CD4-positive, alpha-beta T cell treated with Interleukin-15 for 1 hour (primary cell): ENCODE data around the gene HEYL.
A peak's percentile ranks its signal among the peaks of the same experiment; 100 is the strongest.
"Not testable (repeated sequence)": the region's sequence is repeated elsewhere in the genome, so short reads cannot be mapped to it uniquely, and the experiment has no call there.

Source experiments
- DNase-seq: peaks from one replicate; pipeline ENCODE4 v3.0.0-alpha.2; 2020

Gene HEYL

DNA sequence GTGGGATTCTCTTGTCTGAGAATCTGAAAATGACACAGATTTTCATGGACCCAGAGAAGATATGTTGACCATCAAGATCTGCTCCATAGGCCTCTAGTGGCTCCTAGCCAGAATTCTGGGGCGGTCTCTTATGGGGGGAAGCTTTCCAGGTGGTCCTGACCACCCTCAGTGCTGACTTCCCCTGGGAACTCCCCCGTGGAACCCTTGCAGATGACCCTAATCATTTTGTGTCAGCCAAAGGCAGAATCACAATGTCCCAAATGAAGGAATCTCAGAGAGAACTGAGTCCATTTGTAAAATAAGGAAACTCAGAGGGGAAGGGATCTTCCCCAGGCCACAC lies 3.6 kb downstream of the HEYL start:
- DNase-seq: no peak

DNA sequence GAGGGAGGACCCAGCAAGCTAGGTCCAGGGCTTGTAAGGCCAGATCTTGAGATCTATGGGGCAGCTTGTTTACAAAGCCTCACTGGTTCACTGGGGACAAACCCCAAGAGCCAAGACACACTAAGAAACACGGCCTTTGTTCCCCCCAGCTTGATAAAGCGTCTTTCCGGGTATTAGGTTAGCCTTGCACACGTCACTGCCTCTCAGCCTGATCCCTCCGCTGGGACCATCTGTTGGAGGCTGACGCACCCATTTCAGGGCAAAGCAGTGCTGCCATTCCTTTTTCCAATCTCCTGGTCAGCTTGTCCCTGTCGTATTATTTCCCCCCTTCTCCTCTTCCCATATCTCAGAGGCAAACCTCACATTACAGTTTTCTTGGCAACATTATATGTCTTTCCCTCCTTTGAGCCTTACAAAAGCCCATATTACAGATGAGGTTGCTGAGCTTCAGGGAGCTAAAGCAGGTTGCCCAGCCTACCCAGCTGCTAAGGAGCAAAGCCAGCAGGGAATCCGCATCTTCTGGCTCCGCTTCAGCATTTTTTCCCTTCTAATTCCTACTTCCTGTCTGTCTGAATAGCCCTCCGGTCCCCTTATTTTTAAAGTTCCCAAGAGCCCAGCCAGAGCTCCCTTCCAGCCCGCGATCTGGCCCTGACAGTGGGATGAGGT lies 4.1 kb downstream of the HEYL start:
- DNase-seq: no peak

DNA sequence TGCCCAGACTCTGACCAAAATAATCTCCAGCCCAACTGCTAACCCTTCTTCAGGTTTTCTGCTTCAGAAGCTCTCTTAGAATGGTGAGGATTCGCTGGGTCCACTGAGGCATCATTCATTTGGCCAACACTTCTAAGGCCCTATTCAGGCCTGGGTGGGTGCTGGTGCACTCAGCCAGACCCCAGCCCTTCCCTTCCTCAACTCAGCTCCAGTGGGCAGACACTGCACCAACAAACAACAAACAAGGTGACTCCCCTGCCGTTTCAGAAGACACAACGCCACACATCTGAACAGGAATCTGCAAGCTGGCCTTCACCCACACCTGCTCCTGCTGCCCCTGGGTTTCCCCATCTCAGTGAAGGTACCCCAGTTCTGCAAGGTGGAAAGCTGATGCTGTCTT lies 6.0 kb downstream of the HEYL start:
- no peak for DNase-seq

DNA sequence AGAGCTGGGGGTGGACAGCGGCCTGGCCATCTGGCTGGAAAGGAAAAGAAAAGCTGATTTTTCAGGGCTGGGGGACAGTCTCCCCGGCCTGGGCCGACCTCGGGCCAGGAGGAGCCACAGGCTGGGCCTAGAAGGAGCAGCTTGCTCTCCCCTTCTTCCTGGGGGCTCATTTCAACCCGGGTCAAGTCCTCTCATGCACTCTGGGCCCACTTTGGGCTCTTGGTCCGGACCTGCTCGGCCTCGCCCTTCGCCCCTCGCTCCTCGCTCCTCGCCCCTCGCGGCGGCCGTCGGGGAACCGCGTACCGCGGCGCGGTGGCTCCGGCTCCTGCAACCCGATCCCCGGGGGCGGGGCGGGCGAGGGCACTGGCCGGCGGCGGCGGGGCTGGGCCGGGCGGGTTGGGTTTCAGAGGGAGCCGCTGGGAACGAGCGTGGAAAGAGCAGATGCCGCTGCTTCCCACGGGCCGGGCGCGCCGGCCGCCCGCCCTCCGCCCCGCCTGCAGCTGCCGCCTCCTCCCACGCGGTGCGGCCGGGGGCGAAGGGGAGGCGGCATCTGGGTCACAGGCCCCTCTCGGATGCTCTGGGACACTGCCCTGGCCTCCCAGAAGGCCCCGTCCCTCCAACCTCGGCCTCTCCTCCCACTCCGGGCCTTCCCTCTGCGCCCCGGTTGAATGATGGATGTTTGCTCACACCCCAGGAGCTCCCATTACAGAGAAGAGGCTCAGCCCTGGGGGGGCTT lies 6.6 kb downstream of the HEYL start:
- DNase-seq: no peak

DNA sequence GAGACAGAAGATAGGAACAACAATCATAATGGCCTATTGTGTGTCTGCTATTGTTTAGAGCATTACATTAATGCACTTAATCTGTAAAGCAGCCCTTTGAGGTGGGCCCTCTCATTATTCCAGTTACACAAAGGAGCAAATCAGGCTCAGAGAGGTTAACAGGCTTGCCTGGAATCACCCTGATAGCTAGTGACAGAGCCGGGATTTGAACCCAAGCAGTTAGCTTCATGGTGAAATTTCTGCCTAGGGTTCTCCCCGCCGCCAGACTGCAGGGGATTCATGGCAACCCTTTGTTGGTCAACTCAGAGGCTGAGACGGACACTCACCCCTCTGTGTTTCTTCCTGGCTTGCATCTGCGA lies 7.1 kb downstream of the HEYL start:
- DNase-seq: no peak

DNA sequence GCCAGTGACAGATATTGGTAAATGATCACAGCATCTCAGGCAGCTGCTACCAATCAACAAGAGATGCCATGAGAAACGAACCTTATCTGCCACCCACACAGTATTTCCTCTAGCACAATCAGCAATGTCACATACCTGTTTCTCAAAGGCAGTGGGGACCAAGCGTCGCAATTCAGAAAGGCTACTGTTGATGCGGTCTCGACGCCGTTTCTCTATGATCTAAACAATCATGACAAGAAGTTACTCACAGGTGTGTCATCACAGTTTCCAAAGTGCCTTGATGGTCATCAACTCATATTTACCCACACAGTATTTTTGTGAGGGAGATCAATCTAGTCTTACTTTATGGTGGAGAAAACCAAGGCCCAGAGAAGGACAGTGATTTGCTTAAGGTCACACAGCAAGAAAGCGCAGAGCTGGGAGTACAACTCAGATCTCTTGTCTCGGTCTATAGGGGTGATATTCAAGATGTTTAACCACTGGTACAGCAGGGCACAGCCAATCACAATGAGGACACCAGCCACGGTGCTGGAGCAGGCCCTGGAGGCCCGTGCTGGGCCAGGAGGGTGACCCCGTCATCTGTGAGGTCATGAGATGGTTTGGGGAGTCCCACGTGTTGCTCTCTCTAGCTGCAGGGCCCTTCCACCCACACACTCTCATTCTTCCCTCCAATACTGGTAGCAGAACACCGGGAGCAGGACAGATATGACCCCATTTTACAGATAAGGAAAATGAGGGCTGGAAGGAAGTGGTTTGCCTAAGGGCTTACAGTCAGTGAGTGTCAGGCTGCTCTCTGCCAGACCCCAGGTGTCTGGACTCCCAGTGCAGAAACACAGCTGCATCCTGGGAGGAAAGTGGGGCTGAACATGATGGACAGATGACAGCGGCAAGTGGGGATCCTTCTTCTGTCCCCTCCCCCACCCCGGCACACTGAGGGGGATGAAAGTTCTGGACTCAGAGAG lies 7.8 kb downstream of the HEYL start:
- DNase-seq: no peak

DNA sequence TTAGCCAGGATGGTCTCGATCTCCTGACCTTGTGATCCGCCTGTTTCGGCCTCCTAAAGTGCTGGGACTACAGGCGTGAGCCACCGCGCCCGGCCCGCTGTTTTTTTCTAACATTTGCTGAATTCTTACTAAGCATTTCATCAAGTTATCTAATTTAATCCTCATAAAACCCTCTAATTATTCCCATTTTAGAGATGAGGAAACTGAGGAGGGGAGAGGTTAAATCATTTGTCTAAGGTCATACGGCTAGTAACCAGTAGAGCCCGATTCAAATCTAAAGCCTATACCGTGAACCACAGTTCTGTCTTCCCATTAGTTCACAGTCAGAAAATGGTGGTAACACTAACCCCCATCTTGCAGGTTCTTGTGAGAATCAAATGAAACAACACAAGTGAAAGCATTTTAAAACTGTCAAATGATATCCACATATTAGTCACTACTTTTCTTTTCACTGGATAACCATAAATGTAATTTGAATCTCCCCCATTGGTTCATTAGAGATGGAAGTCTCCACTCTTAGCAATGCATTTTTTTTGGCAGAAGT lies 10.6 kb downstream of the HEYL start:
- DNase-seq: no peak

DNA sequence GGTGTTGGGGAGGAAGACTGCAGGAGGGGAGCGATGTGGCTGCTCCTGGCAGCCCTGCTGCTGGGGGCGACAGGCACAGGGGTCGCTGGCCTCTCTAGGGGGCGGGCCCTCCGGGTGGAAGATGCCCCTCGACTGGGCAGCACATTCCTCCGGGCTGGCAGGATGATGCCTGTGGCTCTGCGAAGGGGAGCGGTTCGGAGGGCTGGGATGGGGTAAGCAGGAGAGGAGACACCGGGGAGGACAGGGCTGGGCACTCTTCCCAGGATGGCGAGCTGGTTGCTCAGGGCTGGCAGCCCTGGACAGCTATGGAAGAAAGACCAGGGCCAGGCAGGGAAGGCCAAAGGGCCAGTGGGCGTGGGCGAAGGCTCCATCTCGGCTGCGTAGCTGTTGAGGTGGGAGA lies 12.8 kb downstream of the HEYL start:
- no peak for DNase-seq

DNA sequence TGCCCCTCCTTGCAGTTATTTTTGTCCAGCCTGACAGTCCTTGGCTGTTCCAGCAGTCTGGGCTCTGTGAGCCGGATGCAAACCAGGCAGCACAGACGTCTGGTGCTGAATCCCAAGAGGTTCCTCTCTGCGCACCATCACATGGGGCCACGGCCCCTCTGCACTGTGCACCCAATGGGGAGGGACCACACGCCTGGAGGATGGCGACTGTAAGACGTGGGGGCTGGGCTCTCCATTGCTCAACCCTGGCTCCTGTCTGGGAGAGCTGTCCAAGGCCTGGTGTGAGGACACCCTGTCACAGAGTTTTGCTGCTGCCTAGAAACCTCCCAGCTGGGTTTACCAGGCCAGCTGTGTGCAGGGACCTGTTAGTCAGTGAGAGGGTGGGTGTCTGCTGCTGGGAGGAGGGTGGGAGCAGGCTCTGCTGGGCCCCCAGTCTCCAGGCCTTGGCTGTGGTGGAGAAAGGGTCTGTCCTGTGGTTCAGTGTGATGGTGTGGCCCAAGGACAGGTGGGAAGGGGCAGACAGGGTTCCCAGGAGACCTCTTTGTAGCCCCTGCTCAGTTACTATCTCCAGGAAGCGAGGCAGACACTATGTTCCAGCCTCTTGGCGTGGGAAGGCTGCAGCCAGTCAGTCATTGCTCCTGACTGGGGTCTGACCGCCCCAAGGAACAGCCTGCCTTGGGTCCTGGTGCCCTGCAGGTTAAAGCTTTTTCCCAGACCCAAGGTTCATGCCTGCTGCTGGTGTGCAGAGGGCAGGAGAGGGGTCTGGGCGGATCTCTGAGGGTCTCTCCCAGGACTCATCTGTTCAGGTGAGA lies 13.8 kb downstream of the HEYL start:
- DNase-seq: no peak

DNA sequence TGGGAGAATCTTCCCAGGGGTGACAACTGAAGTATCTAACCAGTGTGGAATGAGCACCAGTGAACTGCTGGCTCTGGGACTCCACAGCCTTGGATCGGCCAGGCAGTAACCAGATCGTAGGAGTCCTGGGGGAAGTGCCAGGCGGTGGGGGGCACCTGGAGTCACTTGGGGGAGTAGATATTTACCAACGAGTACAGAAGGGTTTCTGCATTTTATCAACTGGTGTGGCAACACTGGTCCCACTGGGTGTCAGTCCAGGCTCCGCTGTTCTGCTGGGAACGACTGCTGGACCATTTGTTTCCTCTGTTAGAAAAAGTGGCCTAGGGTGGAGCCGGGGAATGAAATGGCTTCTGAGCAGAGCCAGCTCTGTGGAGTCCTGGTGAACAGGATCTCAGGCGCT lies 14.4 kb downstream of the HEYL start:
- DNase-seq: no peak

DNA sequence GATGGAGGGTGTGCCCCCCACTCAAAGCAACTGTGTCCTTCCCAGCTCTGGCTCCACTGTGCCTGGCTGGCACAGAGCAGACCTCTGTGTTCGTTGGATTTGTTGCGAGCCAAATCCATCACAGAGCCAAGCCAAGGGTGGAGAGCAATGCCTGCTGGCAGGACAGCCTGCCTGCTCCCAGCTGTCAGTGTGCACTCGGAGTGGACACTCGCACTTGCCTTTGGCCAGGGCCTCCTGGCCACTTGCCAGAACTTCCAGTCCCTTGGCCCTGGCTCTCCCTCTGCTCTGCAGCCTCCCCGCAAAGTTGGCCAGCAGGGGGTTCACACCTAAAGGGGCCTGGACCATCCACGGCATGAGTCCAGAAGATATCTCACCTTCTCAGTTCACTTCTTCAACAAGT lies 16.4 kb downstream of the HEYL start:
- DNase-seq: no peak

DNA sequence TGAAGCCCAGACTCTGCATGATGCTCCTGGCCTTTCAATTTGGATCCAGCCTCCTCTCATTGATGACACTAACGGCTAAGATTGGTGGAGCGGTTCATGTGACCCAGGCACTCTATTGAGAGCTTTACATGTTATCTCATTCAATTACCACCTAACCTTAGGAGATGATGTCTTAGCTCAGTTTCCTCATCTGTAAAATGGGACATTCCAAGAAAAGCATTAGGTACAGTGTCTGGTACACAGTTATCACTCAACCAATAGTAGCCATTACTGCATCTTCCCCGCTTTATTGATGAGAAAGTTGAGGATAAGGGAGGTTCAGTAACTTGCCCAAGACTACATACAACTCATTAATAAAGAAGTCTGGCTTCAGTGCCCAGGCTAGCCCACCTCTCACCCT lies 17.0 kb downstream of the HEYL start:
- DNase-seq: no peak

DNA sequence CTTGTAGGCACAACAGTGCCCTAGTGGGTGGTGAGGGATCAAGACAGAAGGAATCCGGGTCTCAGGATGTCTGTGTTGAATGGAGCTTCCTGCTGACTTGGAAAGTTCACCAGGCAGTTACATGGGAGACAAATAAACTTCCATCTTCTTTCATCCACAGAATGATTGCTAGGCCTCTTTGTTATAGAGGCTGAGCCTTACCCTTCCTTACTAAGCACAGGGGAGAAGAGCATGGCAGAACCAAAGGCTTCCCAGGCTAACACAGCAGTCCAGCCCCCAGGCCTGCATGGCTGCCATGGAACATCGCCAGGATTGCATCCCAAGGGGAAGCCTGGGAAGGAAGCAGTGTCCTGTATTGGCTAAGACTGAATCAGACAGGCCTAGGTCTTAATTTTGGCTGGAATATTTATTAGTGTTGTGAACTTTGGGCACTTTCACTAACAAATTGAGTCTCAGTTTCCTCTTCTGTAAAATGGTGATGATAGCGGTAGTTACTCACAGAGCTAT lies 18.7 kb downstream of the HEYL start:
- DNase-seq: no peak

DNA sequence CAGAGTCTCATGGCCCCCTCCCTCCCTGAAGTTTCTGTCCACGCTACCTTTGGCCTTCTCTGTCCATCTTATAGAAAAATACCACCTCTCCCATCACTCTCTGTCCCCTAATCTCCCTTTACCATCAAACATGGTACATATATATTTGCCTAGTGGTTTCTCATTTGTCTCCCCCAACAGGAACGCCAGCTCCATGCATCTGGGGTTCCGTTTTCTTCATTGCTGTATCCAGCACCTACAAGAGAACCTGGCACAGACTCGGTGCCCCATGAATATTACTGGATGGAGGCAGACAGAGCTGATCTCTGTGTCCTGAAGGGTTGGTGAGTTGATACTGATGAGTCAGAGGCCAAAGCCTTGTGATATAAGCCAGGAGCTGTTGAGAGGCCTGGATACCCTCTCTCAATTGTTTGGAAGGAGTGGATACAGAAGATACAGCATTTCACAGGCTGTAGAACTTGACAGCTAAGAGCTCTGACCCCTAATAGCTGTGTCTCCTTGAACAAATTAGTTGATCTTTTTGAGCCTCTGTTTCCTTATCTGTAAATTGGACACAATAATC lies 21.9 kb downstream of the HEYL start:
- DNase-seq: no peak

DNA sequence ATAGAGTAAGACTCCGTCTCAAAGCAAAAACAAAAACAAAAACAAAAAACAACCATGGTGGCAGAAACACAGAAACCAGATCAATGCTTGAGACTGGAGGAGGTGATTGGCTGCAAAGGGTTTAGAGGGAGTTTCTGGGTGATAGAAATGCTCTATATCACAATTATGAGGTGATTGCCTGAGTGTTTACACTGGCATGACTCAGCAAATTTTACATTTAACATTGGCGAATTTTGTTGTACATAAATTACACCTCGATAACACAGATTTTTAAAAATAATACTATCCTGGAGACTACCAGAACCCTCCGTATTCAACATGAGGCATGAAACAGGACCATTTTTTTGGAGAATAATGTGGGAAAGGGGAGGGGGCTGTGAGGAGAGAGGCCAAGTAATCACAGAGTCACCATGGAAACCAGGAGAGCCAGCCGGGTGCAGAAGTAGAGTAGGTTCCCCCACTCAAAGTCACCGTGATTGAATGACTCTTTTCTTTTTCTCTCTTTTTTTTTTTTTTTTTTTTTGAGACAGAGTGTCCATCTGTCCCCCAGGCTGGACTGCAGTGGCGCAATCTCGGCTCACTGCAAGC lies 24.3 kb downstream of the HEYL start:
- DNase-seq: no peak

DNA sequence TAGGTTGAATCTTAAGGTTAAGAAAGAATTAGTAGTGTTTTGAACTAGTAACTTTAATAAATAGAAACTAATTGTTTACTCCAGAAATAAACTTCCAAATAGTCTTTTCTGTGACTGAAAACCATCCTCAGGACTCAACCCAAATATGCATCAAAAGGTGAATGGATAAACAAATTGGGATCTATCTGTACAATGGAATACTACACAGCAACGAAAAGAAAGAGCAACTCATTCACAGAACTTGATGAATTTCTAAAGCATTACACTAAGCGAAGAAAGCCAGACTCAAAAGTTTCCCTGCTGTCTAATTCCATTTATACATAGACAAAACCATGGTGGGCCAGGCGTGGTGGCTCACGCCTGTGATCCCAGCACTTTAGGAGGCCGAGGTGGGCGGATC lies 25.0 kb downstream of the HEYL start:
- no peak for DNase-seq

DNA sequence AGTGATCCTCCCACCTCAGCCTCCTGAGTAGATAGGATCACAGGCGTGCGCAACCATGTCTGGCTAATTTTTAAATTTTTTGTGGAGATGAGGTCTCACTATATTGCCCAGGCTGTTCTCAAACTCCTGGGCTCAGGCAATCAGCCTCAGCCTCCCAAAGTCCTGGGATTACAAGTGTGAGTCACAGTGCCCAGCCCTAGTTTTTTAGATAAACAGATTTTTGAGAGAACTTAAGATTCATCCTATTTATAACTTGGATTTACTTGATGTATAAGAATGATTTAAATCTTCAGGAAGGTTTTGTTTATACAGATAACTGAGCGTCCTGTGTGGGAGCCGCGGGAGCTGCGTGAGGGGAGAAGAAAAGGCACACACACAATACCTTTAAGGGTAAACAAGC lies 26.2 kb downstream of the HEYL start:
- DNase-seq: no peak

DNA sequence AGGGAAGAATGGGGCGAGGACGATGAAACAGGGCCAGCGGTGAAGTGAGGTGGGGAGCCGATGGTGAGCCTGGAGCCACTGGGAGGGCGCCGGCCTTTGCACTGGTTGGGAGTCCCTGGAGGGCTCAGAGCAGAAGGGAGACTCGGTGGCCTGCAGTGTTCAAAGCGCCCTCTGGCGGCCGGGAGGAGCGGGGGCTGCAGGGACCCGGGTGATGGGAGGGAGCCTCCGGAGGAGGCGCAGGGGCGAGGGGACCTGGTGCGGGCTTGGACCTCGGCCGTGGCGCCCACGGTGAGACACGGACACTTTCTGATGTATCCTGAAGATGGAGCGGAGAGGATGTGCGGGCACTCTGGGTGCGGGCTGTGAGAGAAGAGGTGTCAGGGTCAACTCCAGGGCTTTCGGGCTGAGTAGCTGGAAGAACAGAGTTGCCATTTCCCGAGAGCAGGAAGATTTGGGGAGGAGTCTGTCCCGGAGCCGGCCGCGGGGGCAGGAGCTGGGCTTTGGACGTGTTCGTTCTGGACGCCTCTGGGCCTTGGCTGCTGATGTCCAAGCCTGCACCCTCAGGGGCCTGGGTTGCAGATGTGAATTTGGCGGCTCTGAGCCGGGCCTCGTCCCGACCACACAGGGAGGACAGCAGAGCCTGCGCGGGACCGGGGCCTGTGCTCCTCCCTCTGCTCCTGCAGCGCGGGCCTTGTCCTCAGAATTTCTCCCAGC lies 29.7 kb downstream of the HEYL start:
- DNase-seq: peak; percentile 68

DNA sequence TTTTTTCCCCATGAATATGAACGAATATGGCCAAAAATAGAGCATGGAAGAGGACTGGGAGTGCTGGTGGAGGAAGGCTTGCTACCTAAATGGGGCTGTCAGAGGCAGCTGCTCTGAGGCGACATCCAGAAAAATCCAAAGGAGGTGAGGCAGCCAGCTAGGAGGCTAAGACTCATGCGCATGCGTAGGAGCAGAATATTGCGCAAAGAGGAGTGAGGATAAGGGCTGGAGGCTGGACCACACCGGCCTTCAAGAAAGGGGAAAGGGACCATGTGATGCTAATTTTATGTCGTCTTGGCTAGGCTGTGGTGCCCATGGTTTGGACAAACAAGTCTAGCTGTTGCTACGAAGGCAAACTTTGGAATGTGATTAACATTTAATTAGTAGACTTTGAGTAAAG lies 30.5 kb downstream of the HEYL start:
- no peak for DNase-seq

DNA sequence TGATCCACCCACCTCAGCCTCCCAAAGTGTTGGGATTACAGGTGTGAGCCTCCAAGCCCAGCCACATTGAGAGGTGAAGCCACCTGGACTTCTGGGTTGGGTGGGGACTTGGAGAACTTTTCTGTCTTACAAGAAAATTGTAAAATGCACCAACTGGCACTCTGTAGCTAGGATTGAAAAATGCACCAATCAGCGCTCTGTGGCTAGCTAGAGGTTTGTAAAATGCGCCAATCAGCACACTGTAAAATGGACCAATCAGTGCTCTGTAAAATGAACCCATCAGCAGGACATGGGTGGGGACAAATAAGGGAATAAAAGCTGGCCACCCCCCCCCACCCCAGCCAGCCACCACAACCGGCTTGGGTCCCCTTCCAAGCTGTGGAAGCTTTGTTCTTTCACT lies 35.8 kb downstream of the HEYL start:
- DNase-seq: not testable (repeated sequence)

DNA sequence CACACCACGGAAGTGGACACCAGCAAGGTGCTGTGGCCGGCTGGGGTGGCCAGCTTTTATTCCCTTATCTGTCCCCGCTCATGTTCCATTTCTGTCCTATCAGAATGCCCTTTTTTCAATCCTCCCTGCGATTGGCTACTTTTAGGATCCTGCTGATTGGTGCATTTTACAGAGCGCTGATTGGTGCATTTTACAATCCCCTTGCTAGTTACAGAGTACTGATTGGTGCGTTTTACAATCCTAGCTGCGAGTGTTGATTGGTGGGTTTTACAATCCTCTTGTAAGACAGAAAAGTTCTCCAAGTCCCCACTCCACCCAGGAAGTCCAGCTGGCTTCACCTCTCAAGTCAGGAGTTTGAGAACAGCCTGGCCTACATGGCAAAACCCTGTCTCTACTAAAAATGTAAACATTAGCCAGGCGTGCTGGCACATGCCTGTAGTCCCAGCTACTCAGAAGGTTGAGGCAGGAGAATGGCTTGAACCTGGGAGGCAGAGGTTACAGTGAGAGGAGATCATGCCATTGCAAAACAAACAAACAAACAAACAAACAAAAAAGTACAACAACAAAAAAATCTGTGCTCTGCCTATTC lies 37.7 kb downstream of the HEYL start:
- DNase-seq: not testable (repeated sequence)
